HG02759 (cell line): ENCODE data around the gene CD8B.
"Not testable (repeated sequence)": the region's sequence is repeated elsewhere in the genome, so short reads cannot be mapped to it uniquely, and the experiment has no call there.

Experiments used
- ATAC-seq: cut with Tn5 transposase; IDR thresholded peaks from one replicate; pipeline ENCODE4 v1.9.1; 2021; ENCODE audit warnings: mild to moderate bottlenecking, moderate library complexity; ENCODE audit not compliant: unreplicated experiment

The CD8B gene

DNA sequence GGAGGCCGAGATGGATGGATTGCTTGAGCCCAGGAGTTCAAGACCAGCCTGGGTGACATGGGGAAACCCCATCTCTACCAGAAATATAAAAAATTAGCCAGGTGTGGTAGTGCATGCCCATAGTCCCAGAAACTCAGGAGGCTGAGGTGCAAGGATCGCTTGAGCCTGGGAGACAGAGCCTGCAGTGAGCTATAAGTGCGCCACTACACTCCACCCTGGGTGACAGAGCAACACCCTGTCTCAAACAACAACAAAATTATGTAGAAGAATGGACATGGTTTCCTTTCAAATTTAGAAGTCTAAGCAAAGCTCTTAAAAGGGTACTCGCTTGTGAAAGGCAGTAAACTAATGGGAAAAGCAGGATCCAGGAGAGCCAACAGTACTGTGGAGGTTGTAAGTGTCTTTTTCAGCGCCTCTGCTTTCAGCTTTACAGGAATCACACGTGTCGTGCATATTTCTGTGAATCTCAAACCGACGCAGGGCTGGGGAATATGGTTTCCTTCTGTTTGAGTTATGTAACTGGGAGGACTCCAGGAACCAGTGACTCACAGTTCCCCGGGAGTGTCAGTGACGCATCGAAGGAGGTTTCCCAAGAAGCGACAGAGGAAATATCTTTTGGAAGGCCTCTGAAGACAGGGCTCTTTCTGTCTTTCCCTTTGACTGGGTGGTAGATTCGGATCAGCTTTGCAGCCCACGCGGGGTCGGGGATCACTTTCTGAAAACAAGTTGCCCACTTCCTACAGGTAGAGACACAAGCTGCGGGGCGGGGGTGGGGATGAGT, 24.6 kb downstream of the CD8B start:
- not testable (repeated sequence) for ATAC-seq

DNA sequence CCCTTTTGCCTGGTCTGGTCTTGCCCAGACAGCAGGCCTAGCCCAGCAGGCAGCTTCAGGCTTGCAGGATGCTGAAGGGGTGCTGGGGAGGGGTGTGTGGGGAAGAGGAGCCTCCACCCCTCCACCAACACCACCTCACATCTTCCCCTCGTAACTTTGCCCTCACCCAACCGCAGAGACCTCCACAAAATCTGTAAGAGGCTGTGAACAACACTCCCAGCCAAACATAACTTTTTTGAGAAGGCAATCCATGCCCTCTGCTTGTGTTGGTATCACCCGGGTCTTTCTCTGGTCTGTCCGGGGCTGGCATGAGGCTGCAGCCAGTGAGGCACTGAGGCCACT, 26.2 kb downstream of the CD8B start:
- ATAC-seq = not testable (repeated sequence)

DNA sequence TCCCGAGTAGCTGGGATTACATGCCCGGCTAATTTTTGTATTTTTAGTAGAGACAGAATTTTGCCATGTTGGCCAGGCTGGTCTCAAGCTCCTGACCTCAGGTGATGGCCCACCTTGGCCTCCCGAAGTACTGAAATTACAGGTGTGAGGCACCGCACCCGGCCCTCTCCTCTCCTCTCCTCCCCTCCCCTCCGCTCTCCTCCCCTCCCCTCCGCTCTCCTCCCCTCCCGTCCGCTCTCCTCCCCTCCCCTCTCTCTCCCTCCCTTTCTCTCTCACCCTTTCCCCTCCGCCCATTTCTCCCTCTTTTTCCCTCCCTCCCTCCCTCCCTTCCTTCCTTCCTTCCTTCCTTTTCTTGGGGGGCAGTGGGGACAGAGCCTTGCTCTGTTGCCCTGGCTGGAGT, 28.4 kb downstream of the CD8B start:
- no peak for ATAC-seq

DNA sequence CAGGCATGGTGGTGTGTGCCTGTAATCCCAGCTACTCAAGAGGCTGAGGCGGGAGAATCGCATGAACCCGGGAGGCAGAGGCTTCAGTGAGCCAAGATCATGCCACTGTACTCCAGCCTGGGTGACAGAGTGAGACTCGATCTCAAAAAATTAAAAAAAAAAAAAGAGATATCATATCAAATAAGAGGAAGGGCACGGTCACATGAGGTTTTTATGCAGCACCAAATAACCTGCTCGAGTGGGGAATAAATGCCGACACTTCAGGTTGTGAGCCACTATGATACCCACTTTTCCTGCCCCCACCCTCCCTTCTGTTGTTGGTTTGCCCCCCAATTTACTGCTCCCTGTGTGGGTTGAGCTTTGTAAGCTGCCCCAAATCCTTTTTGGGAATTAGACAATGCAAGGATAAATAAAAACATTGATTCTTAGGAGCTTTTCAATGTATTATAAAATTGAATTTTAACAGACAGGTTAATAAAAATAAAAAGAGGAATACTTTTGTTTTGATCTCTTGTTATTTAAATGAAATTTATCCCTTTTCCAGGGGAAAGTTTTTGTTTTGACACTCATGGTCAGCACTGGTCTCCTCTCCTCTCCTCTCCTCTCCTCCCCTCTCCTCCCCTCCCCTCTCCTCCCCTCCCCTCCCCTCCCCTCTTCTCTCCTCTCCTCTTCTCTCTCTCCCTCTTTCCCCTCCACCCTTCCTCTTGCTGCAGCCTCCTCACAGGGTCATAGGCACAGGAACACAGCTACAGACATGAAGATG, 29.2 kb downstream of the CD8B start:
- no peak for ATAC-seq

DNA sequence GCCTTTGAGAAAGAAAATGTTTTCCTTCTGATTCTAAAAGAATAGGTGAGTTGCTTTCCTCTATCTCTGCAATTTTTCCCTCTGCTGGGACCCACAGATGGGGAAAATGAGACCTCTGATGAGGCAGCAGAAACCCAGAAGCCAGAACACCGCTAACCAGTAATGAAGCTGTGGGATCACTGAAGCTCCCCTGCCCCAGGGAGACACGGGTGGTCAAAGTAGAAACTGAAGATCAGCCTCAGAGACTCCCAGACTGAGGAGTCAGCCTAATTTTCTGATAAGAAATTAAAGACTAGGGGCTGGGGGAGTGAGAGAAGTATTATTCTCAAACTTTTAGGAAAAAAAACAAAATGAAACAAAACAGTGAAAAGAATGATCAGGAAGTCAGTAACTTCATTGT, 30.1 kb downstream of the CD8B start:
- no peak for ATAC-seq

DNA sequence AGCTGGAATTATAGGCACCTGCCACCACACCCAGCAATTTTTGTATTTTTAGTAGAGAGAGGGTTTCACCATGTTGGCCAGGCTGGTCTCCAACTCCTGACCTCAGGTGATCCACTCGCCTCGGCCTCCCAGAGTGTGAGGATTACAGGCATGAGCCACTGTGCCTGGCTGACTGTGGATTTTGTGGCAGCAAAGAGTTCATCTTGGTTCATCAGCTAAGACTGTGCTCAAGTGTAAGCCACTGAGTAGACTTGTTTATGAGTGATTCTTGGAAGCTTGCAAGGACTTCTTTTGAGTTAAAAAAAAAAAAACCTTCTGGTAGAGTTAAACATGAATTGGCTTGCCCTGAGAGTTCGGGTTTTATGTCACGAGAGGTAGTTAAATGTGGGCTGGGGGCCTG, 34.7 kb downstream of the CD8B start:
- ATAC-seq = no peak

DNA sequence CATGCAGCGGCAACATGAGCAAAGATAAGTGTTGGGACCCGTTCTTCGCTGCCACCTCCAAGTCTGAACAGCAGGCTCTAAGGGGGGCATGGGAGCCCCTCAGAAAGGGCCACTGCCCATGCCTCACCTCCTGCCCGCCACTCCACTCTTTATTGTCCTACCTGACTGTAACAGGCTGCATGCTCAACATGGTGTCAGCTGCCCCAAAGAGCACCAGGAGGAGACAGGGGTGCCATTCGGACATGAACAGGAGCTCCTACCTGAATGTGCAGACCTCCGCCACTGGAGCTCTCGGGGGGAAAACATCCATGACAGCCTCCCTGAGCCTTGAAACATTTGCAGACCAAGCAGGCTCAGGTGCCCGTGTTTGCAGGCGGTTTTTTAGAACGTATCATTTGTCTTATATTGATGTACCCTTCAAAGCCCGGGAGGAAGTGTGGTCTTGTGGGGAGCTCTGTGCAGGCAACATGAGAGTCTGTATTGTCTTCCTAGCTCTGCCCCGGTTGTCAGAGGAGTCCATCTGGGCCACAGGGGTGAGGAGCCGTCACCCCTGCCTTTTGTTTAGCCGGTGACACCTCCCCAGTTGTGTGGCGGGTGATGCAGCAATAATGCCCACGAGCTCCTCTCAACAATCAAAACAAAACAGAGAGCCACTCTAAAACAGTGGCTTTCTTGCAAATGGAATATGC, 35.8 kb downstream of the CD8B start:
- ATAC-seq = no peak

DNA sequence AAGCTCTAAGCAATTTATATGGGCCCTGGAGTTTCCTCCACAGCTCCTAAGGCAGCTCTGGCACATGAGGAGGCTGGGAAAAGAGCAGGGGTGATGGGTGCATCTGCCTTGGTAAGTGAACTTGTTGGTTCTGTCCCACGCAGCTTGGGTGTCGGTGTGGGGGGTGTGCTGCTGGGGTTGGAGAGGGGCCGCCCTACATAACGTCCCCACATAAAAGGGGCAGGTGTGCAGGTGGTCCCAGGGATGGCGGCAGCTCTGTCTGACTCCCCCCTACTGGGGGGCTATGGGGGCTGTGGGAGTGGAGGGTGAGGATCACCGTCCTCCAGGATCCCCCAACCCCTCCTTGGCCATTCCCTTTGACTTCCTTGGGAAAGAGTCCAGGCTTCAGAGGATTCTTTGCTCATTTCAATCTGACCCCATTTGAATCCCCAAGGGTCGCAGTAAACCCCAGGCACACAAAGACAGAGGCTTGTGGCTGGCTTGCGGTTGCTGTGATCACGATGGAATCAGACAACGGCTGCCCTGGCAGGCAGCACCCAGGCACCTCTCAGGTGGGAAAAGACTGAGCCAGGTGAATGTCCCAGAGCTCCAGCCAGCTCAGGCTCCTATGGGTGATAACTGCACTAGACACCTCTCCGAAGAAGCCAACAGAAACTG, 36.5 kb downstream of the CD8B start:
- no peak for ATAC-seq

DNA sequence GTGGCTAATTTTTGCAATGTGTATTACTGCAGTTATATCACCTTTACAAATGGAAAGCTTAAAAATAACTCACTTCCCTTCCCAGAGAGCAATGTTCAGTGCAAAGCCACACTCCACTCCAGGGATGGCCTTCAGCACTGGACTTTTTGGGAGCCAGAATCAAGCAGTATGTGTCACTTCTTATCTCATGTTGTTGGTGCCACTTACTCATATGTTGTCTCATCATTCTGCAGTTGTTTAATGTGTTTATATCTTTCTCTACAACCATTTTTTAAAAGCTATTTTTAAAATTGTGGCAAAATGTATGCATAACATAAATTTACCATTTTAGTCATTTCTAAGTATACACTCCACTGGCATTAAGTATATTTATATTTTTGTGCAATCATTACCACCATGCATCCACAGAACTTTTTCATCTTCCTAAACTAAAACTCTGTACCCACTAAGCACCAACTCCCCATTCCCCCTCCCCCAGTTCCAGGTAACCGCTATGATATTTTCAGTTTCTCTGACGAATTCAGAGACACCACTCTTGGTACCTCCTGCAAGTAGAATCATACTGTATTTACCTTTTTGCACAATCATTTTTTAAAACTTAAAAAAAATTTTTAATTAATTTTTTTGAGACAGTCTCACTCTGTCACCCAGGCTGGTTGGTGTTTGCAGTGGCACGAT, 38.9 kb downstream of the CD8B start:
- ATAC-seq = no peak

DNA sequence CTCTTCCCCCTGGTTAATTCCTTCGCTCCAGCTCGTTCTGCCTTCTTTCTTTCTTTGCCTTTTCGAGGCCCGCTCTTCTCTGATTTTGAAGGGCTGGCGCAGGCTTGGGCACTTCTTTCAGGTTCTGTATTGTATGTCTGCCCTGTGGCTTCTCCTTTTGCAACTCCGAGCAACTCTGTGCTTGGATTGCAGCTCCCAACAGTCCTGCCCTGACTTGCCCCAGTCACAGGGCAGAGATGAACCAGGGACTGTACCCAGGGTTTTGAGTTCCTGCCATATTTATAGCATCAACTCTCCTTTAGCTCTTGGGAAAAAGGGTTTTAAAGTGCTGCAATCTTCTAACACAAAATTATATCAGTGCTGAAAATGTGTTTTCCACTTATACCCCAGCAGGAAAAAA, 39.8 kb downstream of the CD8B start:
- ATAC-seq = no peak

DNA sequence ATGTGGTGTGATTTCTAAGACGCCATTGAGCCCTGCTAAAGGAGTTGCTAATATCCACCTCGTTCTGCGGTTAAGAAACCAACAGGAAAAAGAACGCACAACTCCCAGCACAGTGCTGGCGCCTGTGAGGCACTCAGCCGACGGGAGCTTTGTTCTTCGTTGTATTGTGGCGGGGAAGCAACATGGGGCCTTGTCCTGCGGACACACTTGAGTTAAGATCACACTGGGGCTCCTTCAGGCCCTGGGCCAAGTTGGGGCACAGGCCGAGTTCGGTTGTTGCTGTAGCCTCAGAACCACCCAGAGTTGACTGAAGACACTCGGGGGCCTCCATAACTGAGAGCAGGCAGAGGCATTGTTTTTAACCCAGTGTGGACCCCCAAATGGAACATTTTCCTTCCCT, 40.4 kb downstream of the CD8B start:
- no peak for ATAC-seq

DNA sequence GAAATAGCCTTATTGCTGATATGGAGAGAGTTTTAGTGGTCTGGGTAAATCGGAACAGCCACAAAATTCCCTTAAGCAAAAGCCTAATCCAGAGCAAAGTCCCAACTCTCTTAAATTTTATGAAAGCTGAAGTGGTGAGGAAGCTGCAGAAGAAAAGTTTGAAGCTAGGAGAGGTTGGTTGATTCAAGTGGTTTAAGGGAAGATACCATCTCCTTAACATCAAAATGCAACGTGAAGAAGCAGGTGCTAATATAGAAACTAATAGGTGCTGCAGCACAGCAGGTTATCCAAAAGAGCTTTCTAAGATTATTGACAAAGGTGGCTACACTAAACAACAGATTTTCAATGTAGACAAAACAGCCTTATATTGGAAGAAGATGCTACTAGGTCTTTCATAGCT, 42.7 kb downstream of the CD8B start:
- no peak for ATAC-seq

DNA sequence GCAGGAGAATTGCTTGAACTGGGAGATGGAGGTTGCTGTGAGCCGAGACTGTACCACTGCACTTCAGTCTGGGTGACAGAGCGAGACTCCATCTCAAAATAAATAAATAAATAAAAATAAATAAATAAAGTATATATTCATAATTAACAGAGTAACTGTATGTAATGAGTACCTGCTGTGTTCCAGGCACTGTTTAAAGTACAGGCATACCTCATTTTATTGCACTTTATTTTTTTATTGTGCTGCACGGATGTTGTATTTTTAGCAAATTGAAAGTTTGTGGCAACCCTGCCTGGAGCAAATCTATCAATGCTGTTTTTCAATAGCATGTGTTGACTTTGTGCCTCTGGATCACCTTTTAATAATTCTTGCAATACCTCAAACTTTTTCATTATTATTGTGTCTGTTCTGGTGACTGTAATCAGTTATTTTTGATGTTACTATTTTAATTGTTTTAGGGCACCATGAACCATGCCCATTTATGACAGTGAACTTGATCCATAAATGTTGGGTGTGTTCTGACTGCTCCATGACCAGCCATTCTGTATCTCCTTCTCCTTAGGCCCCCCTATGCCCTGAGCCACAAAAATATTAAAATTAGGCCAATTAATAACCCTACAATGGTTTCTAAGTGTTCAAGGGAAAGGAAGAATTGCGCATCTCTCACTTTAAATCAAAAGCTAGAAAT, 43.4 kb downstream of the CD8B start:
- no peak for ATAC-seq

DNA sequence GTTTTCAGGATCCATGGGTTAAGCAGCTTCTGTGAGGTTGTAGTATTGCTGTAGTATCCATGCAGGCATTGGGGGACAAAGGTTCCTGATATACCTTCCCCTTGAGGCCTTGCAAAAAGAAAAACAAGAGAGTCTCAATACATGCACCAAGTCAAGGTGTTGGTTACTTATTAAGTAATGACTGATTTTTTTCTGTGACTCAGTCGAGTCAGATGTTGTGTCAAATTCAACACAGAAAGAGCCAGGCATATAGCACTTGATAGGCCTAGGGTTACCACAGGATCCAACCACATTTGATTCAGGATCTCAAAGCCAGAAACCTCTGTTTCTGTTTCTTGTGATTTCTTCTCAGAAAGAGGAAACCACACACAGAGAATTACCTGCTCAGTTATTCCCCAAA, 46.1 kb downstream of the CD8B start:
- ATAC-seq = no peak

DNA sequence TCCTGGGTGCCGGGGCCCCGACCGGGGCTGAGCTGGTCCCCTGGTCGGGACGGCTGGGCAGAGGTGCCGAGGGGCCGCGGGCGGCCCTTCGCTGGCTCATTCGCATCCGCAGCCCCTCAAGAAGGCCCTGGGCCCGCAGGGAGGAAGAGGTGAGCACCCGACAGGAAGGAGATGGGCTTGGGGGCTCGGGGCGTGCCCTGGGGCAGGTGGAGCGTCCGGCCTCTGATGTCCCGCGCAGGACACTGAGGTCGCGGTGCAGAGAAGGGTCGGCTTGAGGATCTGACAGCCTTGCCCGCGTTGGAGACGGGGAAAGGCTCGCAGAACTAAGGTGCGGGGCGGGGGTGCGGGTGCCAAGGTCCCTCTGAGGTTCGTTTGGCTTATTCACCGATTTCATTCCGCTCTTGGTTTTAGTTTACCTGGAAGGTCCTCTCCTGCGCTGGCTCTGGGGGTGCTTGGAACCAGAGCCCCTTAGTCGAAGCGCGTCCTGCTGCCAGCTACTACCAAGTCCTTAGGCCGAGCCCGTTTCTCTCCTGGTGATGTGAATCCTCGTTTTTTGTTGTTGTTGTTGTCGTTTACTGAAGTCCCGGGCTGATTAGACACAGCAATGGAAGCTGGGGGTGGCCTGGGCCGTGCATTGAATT, 52.1 kb downstream of the CD8B start:
- no peak for ATAC-seq

DNA sequence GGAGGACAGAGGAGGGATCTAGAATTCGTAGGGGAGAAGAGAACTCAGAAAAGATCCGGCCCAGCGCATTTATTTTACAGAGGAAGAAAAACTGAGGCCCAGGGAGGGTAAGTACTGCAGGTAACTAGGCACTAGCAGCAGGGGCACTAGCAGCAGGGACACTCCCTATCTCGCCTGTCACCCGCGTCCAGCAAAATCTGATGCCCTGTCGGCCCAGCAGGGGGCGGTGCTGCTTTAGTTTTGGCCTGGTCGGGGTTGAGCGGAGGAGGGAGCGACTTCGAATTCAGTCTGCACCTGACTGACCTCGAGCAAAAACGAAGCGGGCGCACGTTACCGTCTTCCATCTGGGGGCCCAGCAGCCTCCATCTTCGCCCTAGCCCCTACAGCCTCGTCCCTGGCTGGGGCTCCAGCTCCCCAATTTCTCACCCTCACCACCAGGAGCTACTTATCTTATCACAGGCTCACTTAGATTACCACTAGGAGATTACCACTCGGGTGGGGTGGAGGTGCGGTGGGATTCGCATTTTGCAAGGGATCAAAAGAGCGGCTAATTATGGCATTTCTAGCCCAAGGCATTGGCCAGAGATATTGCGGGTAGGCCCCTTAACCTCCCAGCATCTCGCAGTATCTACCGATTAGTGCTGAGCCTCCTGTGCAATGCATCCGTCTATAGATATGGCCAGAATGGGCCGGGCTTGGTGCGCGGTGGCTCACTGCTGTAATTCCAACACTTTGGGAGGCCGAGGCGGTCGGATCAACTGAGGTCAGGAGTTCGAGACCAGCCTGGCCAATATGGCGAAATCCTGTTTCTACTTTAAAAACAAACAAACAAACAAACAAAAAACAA, 53.1 kb downstream of the CD8B start:
- peak; percentile 96 for ATAC-seq

DNA sequence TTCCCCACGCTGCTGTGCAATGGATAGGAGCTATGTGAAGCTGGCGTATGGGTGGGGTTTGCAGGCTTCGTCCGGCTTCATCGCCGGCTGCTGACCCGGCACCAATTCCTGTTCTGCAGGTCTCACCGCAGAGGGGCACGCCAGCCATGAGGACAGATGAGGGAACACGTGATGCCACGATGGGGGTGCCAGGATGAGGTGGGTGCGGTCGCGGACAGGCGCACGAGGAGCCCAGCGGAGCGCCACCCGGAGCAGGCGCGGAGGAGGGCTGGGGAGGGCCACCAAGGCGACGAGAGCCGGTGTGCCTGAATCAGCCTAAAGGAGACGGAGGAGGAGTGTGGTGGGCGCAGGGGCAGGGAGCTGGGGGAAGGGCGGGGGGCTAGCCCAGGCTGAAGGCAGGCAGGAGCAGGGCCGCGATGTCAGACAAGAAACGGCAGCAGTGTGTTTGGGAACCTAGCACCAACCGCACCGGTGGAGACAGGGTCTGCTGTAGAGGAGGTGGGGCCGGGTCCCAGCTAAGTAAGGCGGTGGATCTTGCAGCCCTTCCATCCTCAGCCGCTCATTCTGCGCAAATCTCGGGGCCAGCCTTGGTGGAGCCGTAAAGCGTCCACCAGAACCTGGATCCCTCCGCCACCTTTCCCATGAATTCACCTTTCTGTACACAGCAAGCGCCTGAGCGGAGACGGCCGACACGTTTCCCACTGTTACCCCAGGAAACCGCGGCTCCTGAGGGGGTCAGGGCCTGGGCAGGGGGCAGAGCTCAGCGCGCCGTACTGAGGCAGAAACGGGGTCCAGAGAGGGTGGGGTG, 54.0 kb downstream of the CD8B start:
- peak; percentile 46 for ATAC-seq

DNA sequence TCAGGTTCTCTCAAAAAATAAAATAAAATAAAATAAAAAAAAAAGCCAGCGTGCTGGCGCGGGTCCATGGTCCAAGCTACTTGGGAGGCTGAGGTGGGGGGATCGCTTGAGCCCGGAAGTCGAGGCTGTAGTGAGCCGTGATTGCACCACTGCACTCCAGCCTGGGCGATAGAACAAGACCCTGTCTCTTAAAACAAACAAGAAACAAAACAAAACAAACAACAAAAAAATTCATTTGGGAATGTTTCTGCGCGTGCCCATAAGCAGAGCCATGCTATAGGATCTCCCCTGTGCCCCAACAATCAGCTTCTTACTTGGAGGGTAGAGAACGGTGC, 54.6 kb downstream of the CD8B start:
- no peak for ATAC-seq
